ENCODE measurements around the gene CRYBG2.

Gene CRYBG2

GRCh38 chr1:26353210-26353859 is 595 bp downstream of the CRYBG2 start (continued):
- TF ChIP-seq ZNF8 (CRISPR knock-in tag; IDR thresholded peaks at IDR 0.05) (no peak), ZNF565 (CRISPR knock-in tag; conservative IDR thresholded peaks at IDR 0.05; ENCODE audit: low read depth) (no peak), OSR1 (CRISPR knock-in tag; IDR thresholded peaks at IDR 0.05) (no peak), ZFP3 (CRISPR knock-in tag; IDR thresholded peaks at IDR 0.05) (no peak), BACH2 (CRISPR knock-in tag; IDR thresholded peaks at IDR 0.05; ENCODE audit: borderline replicate concordance) (no peak), PPARA (CRISPR knock-in tag; IDR thresholded peaks at IDR 0.05; ENCODE audit: borderline replicate concordance) (no peak), PATZ1 (CRISPR knock-in tag; IDR thresholded peaks at IDR 0.05; ENCODE audit: borderline replicate concordance) (no peak)

- ATAC-seq, result no peak
- TF ChIP-seq ZNF565 (CRISPR knock-in tag; conservative IDR thresholded peaks at IDR 0.05; ENCODE audit: low read depth), result no peak
- TF ChIP-seq TCF4 (CRISPR knock-in tag; IDR thresholded peaks at IDR 0.05; ENCODE audit: borderline replicate concordance), result no peak
- no peak for TF ChIP-seq ARNTL (CRISPR knock-in tag; IDR thresholded peaks at IDR 0.05; ENCODE audit: borderline replicate concordance, low read depth)
- TF ChIP-seq CREB5 (CRISPR knock-in tag; IDR thresholded peaks at IDR 0.05; ENCODE audit: low read depth), result no peak
- TF ChIP-seq TSHZ2 (CRISPR knock-in tag; IDR thresholded peaks at IDR 0.05), result no peak
- TF ChIP-seq ISL1 (CRISPR knock-in tag; IDR thresholded peaks at IDR 0.05), result no peak
- TF ChIP-seq PPARA (CRISPR knock-in tag; IDR thresholded peaks at IDR 0.05; ENCODE audit: borderline replicate concordance), result no peak
- no peak for TF ChIP-seq ZFP3 (CRISPR knock-in tag; IDR thresholded peaks at IDR 0.05)
- no peak for TF ChIP-seq OSR1 (CRISPR knock-in tag; IDR thresholded peaks at IDR 0.05)
- no peak for TF ChIP-seq TOX (CRISPR knock-in tag; IDR thresholded peaks at IDR 0.05; ENCODE audit: borderline replicate concordance)
- no peak for TF ChIP-seq CSRNP3 (CRISPR knock-in tag; IDR thresholded peaks at IDR 0.05)
- TF ChIP-seq ZNF70 (CRISPR knock-in tag; IDR thresholded peaks at IDR 0.05), result no peak
- TF ChIP-seq CSDC2 (CRISPR knock-in tag; IDR thresholded peaks at IDR 0.05), result no peak
- TF ChIP-seq SNAI2 (CRISPR knock-in tag; IDR thresholded peaks at IDR 0.05), result no peak
- TF ChIP-seq ZNF8 (CRISPR knock-in tag; IDR thresholded peaks at IDR 0.05), result no peak
- no peak for TF ChIP-seq ZFP30 (CRISPR knock-in tag; IDR thresholded peaks at IDR 0.05)
- no peak for TF ChIP-seq ZC3H10 (CRISPR knock-in tag; IDR thresholded peaks at IDR 0.05)
- TF ChIP-seq GLIS3 (CRISPR knock-in tag; IDR thresholded peaks at IDR 0.05), result no peak
- no peak for TF ChIP-seq PATZ1 (CRISPR knock-in tag; IDR thresholded peaks at IDR 0.05; ENCODE audit: borderline replicate concordance)
- TF ChIP-seq BACH2 (CRISPR knock-in tag; IDR thresholded peaks at IDR 0.05; ENCODE audit: borderline replicate concordance), result no peak
These were observed 1.6 kb downstream of the CRYBG2 start for GRCh38 chr1:26352338-26352679.

Measured in SK-N-SH treated with all-trans-retinoic acid at 6 μM for 48 hours (cell line).